A673 (cell line): Measurements from ENCODE around the gene CNGA2. TPM values are rescaled to one million over a fixed set of nuclear protein-coding genes. Genes with fewer than 3 reads are reported as not detected.

Experiments used
- BruUV-seq: library from RNA; stranded (reverse); fragments of 400-500 nt; replicated peaks from 2 replicates; lab custom pipeline; 2021; lab: Mats Ljungman, UMichigan
- CTCF ChIA-PET: fragments of 300-600 bp; sonication (Branson Sonifier 250); formaldehyde crosslinking; loops from one replicate; lab custom pipeline; 2022; ENCODE audit warnings: antibody characterized with exemption; lab: Charles Lee
- POLR2A ChIA-PET: fragments of 300-600 bp; sonication (Branson Sonifier 250); formaldehyde crosslinking; loops from one replicate; lab custom pipeline; 2022; ENCODE audit warnings: antibody characterized with exemption; ENCODE audit not compliant: low non-redundant PET; lab: Charles Lee
- DNase-seq: peaks from one replicate; pipeline ENCODE4 v3.0.0-alpha.2; 2015; ENCODE audit warnings: low spot score
- H3K27ac ChIP-seq: fragments of 200-600 bp; sonication (generic); 2 replicates; pipeline ENCODE4 v1.5.1; 2016; ENCODE audit warnings: mixed run types, low read depth, mild to moderate bottlenecking, mixed read lengths, antibody characterized with exemption, low read length; ENCODE audit not compliant: poor library complexity, severe bottlenecking
- H3K27me3 ChIP-seq: fragments of 200-600 bp; sonication (generic); replicated peaks from 2 replicates; pipeline ENCODE4 v1.6.1; 2017; ENCODE audit warnings: mixed run types, low read depth, mild to moderate bottlenecking, mixed read lengths, antibody characterized with exemption, low read length; ENCODE audit not compliant: insufficient read depth, poor library complexity
- H3K36me3 ChIP-seq: fragments of 200-600 bp; sonication (generic); 2 replicates; pipeline ENCODE4 v1.6.1; 2016; ENCODE audit warnings: mixed run types, mild to moderate bottlenecking, mixed read lengths, antibody characterized with exemption, low read length; ENCODE audit not compliant: insufficient read depth, poor library complexity, severe bottlenecking
- H3K4me1 ChIP-seq: fragments of 200-600 bp; sonication (generic); 2 replicates; pipeline ENCODE4 v1.6.1; 2017; ENCODE audit warnings: mixed run types, mild to moderate bottlenecking, mixed read lengths, antibody characterized with exemption, low read length; ENCODE audit not compliant: insufficient read depth, poor library complexity, severe bottlenecking
- H3K4me3 ChIP-seq: fragments of 200-600 bp; sonication (generic); 2 replicates; pipeline ENCODE4 v1.5.1; 2016; ENCODE audit warnings: low read depth, mixed run types, mild to moderate bottlenecking, mixed read lengths, low read length; ENCODE audit not compliant: poor library complexity, severe bottlenecking
- H3K9me3 ChIP-seq: fragments of 200-600 bp; sonication (generic); 2 replicates; pipeline ENCODE4 v1.6.1; 2016; ENCODE audit warnings: mixed run types, low read depth, mild to moderate bottlenecking, mixed read lengths, antibody characterized with exemption, low read length; ENCODE audit not compliant: poor library complexity, severe bottlenecking
- EZH2 ChIP-seq: fragments of 200-600 bp; sonication (generic); IDR thresholded peaks from 2 replicates; pipeline ENCODE4 v1.6.1; 2017; ENCODE audit warnings: borderline replicate concordance, low read depth, mild to moderate bottlenecking, mixed read lengths, antibody characterized with exemption, low read length; ENCODE audit not compliant: poor library complexity, severe bottlenecking
- intact Hi-C: fragments of 100-400 bp; cut with micrococcal nuclease; formaldehyde crosslinking; loops from one replicate; pipeline ENCODE4 v1.10.0; 2022; ENCODE audit not compliant: unreplicated experiment
- total RNA-seq: library from RNA; stranded (reverse); gene quantifications from 2 replicates; pipeline ENCODE4 v1.2.3, GENCODE V29; 2021
- TF ChIP-seq, protein P1 (sequence below): fragments of 300-800, 200-600 bp; sonication (generic); conservative IDR thresholded peaks from 2 replicates; pipeline ENCODE4 v1.5.1; 2017; ENCODE audit warnings: low read depth, mild to moderate bottlenecking, antibody characterized with exemption, low read length, moderate library complexity, mixed read lengths

Gene CNGA2
- total RNA-seq, 1 experiment from 2014 or later = not detected

DNA sequence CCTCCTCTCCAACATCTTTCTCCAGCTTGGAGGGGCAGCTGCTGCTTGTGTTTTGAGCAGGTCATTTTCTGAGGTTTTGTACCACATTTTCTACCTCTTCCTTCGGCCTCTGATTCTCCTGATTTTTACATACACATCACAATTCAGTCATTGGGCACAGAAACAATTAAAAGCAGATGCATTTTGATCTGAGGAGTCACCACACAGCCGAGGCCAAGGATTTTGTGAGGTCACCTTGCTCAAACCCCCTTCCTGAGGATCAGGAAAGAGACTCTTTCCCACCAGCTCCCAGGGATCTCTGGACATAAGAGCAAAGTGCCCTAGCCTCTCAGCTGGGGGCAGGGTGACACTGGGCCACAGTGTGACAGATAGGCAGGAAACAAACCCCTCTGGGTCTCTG is 24.1 kb upstream of the CNGA2 start:
- ChIA-PET POLR2A (no interaction called here), CTCF (no interaction called here)
- Histone ChIP-seq H3K27me3 (no peaks in the 10 kb centered on the region), H3K9me3 (no peaks in the 10 kb centered on the region), H3K27ac (no peak overlapping the region), H3K4me1 (no peaks in the 10 kb centered on the region), H3K36me3 (no peaks in the 10 kb centered on the region), H3K4me3 (no peak overlapping the region)
- intact Hi-C loops = no loop called here
- TF ChIP-seq EZH2 = no peak
- TF ChIP-seq, protein P1, sequence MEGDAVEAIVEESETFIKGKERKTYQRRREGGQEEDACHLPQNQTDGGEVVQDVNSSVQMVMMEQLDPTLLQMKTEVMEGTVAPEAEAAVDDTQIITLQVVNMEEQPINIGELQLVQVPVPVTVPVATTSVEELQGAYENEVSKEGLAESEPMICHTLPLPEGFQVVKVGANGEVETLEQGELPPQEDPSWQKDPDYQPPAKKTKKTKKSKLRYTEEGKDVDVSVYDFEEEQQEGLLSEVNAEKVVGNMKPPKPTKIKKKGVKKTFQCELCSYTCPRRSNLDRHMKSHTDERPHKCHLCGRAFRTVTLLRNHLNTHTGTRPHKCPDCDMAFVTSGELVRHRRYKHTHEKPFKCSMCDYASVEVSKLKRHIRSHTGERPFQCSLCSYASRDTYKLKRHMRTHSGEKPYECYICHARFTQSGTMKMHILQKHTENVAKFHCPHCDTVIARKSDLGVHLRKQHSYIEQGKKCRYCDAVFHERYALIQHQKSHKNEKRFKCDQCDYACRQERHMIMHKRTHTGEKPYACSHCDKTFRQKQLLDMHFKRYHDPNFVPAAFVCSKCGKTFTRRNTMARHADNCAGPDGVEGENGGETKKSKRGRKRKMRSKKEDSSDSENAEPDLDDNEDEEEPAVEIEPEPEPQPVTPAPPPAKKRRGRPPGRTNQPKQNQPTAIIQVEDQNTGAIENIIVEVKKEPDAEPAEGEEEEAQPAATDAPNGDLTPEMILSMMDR = no peak
- DNase-seq = no peak
- BruUV-seq = no TSS peak

DNA sequence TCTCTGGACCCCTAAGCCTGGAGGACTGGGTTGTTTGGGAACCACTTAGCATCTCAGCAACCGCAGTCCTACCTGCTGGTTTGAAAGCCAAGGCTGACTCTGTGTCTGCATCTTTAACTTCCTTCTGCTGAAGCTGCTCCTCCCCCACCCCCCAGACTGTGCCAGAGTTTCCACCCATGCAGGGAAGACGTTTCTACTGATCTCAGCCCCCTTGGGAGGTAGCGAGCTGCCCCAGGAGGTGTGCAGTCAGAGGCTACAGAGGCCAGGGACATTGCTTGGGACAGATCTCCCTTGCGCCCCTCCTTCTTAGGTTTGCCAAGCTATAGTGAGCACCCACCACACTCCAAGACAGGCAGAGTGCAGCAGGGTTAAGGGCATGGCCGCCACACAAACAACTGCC is 23.4 kb upstream of the CNGA2 start:
- Histone ChIP-seq H3K4me3 (no peak overlapping the region), H3K36me3 (no peaks in the 10 kb centered on the region), H3K27me3 (no peaks in the 10 kb centered on the region), H3K9me3 (no peaks in the 10 kb centered on the region), H3K27ac (no peak overlapping the region), H3K4me1 (no peaks in the 10 kb centered on the region)
- ChIA-PET POLR2A (interaction anchor here (0.5 kb wide), 1 partner anchor 120 kb away, joined by 4 read pairs; no protein-coding TSS in a partner anchor), CTCF (no interaction called here)
- no peak for DNase-seq
- intact Hi-C loops = no loop called here
- TF ChIP-seq EZH2 = no peak
- TF ChIP-seq, protein P1 = no peak
- BruUV-seq = no TSS peak

DNA sequence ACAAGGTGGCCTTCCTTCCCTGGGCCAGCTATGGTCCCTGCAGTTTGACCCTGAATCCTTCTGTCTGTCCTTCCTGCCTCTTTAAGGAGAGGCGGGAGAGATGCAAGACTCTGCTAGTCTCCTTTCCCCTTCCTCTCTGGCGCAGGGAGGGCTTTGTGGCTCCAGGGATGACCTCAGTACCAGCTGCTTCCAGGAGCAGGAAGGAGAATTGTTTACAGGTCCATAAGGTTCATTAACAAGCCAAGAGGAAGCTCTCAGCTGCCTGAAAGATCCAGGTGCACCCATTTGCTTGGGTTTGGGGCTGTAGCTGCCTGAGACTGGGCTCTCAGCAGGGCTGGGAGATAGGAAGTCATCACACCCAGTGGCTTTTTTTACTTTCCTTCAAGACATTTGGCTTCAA is 22.8 kb upstream of the CNGA2 start:
- Histone ChIP-seq H3K4me1 (no peaks in the 10 kb centered on the region), H3K27ac (no peak overlapping the region), H3K36me3 (no peaks in the 10 kb centered on the region), H3K4me3 (no peak overlapping the region), H3K9me3 (no peaks in the 10 kb centered on the region), H3K27me3 (no peaks in the 10 kb centered on the region)
- POLR2A ChIA-PET = no interaction called here
- no TSS peak for BruUV-seq
- DNase-seq = no peak
- no peak for TF ChIP-seq EZH2
- TF ChIP-seq, protein P1 = no peak
- CTCF ChIA-PET = no interaction called here
- intact Hi-C loops = no loop called here
